H9 (cell line): ENCODE data around the gene DNAJC17. TPM values are rescaled to one million over a fixed set of nuclear protein-coding genes. Genes with fewer than 3 reads are reported as not detected.

Source experiments
- DNase-seq: peaks from one replicate; pipeline ENCODE4 v3.0.0-alpha.2; 2017
- H2AFZ ChIP-seq: one replicate; pipeline ENCODE4 v1.6.1; 2013; ENCODE audit warnings: mild to moderate bottlenecking, low read length, control low read depth, moderate library complexity
- H2AK5ac ChIP-seq: 2 replicates; pipeline ENCODE4 v1.6.1; 2013; ENCODE audit warnings: low read length, control low read depth, mixed read lengths; ENCODE audit not compliant: insufficient read length
- H2BK120ac ChIP-seq: one replicate; pipeline ENCODE4 v1.6.1; 2013; ENCODE audit warnings: low read depth, mild to moderate bottlenecking, low read length, control low read depth, inconsistent platforms; ENCODE audit not compliant: poor library complexity, severe bottlenecking
- H2BK12ac ChIP-seq: 2 replicates; pipeline ENCODE4 v1.6.1; 2013; ENCODE audit warnings: low read length, control low read depth, mixed read lengths, low read depth; ENCODE audit not compliant: insufficient read length
- H2BK15ac ChIP-seq: 2 replicates; pipeline ENCODE4 v1.6.1; 2013; ENCODE audit warnings: low read depth, low read length, control low read depth
- H2BK20ac ChIP-seq: one replicate; pipeline ENCODE4 v1.6.1; 2013; ENCODE audit warnings: low read depth, mild to moderate bottlenecking, low read length, control low read depth, inconsistent platforms; ENCODE audit not compliant: poor library complexity, severe bottlenecking
- H2BK5ac ChIP-seq: 2 replicates; pipeline ENCODE4 v1.6.1; 2013; ENCODE audit warnings: low read length, control low read depth, mixed read lengths; ENCODE audit not compliant: insufficient read length
- H3K14ac ChIP-seq: 2 replicates; pipeline ENCODE4 v1.6.1; 2013; ENCODE audit warnings: low read length, control low read depth; ENCODE audit not compliant: insufficient read depth
- H3K18ac ChIP-seq: 2 replicates; pipeline ENCODE4 v1.6.1; 2013; ENCODE audit warnings: low read depth, mild to moderate bottlenecking, mixed read lengths, low read length, control low read depth; ENCODE audit not compliant: insufficient read length
- H3K23ac ChIP-seq: 2 replicates; pipeline ENCODE4 v1.6.1; 2013; ENCODE audit warnings: low read length, control low read depth, mixed read lengths, low read depth; ENCODE audit not compliant: insufficient read length
- H3K23me2 ChIP-seq: 2 replicates; pipeline ENCODE4 v1.6.1; 2013; ENCODE audit warnings: low read depth, mild to moderate bottlenecking, mixed read lengths, low read length, control low read depth; ENCODE audit not compliant: insufficient read length, poor library complexity, severe bottlenecking
- H3K27ac ChIP-seq: 2 replicates; pipeline ENCODE4 v1.5.1; 2013; ENCODE audit warnings: low read length, control low read depth, mixed read lengths, low read depth; ENCODE audit not compliant: insufficient read length
- H3K27me3 ChIP-seq: 2 replicates; pipeline ENCODE4 v1.6.1; 2013; ENCODE audit warnings: low read length, control low read depth, inconsistent platforms; ENCODE audit not compliant: insufficient read depth
- H3K4ac ChIP-seq: 2 replicates; pipeline ENCODE4 v1.6.1; 2013; ENCODE audit warnings: low read depth, mild to moderate bottlenecking, control low read depth, inconsistent platforms, low read length, moderate library complexity
- H3K4me1 ChIP-seq: 2 replicates; pipeline ENCODE4 v1.6.1; 2013; ENCODE audit warnings: low read length, control low read depth, inconsistent platforms; ENCODE audit not compliant: insufficient read depth
- H3K4me2 ChIP-seq: 2 replicates; pipeline ENCODE4 v1.6.1; 2013; ENCODE audit warnings: low read length, control low read depth, mixed read lengths; ENCODE audit not compliant: insufficient read length, insufficient read depth
- H3K56ac ChIP-seq: 2 replicates; pipeline ENCODE4 v1.6.1; 2013; ENCODE audit warnings: low read depth, mild to moderate bottlenecking, mixed read lengths, low read length, control low read depth; ENCODE audit not compliant: insufficient read length
- H3K79me1 ChIP-seq: 2 replicates; pipeline ENCODE4 v1.6.1; 2013; ENCODE audit warnings: low read depth, mild to moderate bottlenecking, moderate library complexity, low read length, control low read depth, inconsistent platforms; ENCODE audit not compliant: insufficient read depth, poor library complexity, severe bottlenecking
- H3K79me2 ChIP-seq: 2 replicates; pipeline ENCODE4 v1.6.1; 2013; ENCODE audit warnings: low read length, control low read depth, inconsistent platforms; ENCODE audit not compliant: insufficient read depth
- H3K9ac ChIP-seq: 2 replicates; pipeline ENCODE4 v1.6.1; 2013; ENCODE audit warnings: low read length, control low read depth, mixed read lengths; ENCODE audit not compliant: insufficient read length; ENCODE audit errors: extremely low read depth
- H3K9me3 ChIP-seq: one replicate; pipeline ENCODE4 v1.6.1; 2013; ENCODE audit warnings: low read depth, low read length, inconsistent platforms; ENCODE audit not compliant: control insufficient read depth
- H3T11ph ChIP-seq: one replicate; pipeline ENCODE4 v1.6.1; 2013; ENCODE audit warnings: mild to moderate bottlenecking, low read length, control low read depth, inconsistent platforms
- H4K20me1 ChIP-seq: one replicate; pipeline ENCODE4 v1.6.1; 2013; ENCODE audit not compliant: control insufficient read depth, insufficient read length, insufficient read depth
- H4K5ac ChIP-seq: 2 replicates; pipeline ENCODE4 v1.6.1; 2013; ENCODE audit warnings: low read depth, mild to moderate bottlenecking, mixed read lengths, low read length, control low read depth; ENCODE audit not compliant: insufficient read length
- H4K8ac ChIP-seq: replicated peaks from 2 replicates; pipeline ENCODE4 v1.6.1; 2013; ENCODE audit warnings: low read length, control low read depth, mixed read lengths, low read depth; ENCODE audit not compliant: insufficient read length
- H4K91ac ChIP-seq: 2 replicates; pipeline ENCODE4 v1.6.1; 2013; ENCODE audit warnings: low read depth, mild to moderate bottlenecking, moderate library complexity, mixed read lengths, low read length, control low read depth; ENCODE audit not compliant: insufficient read length
- H3K27ac Mint-ChIP-seq, 3 experiments: 2 replicates in 2 of 3; 3 replicates in 1 of 3; pipeline ENCODE4 v1.8.0; 2020 to 2021; ENCODE audit warnings: mixed read lengths in 3 of 3, mild to moderate bottlenecking in 1 of 3, moderate library complexity in 1 of 3
- H3K27me3 Mint-ChIP-seq: 2 replicates; pipeline ENCODE4 v1.8.0; 2021; ENCODE audit warnings: low read depth, mild to moderate bottlenecking, moderate library complexity, mixed read lengths
- H3K36me3 Mint-ChIP-seq, 3 experiments: 2 replicates in 2 of 3; 3 replicates in 1 of 3; pipeline ENCODE4 v1.8.0; 2020 to 2021; ENCODE audit warnings: low read depth in 3 of 3, mixed read lengths in 3 of 3; ENCODE audit not compliant: insufficient read depth in 1 of 3
- H3K4me1 Mint-ChIP-seq, 2 experiments: 2 replicates each; pipeline ENCODE4 v1.8.0; 2020; ENCODE audit warnings: mixed read lengths in 2 of 2
- H3K4me3 Mint-ChIP-seq, 2 experiments: 2 replicates in 1 of 2; 3 replicates in 1 of 2; pipeline ENCODE4 v1.8.0; 2020 to 2021; ENCODE audit warnings: mild to moderate bottlenecking in 2 of 2, mixed read lengths in 2 of 2, moderate library complexity in 1 of 2
- H3K9me3 Mint-ChIP-seq, 2 experiments: 2 replicates in 1 of 2; 3 replicates in 1 of 2; pipeline ENCODE4 v1.8.0; 2020; ENCODE audit warnings: mild to moderate bottlenecking in 2 of 2, mixed read lengths in 2 of 2, moderate library complexity in 1 of 2
- WGBS: extraction: QIAGEN DNeasy Blood & Tissue Kit; methylation state at CpG from one replicate; pipeline ENCODE4 v1.1.7; 2013; ENCODE audit warnings: missing lambda C conversion rate, low lambda C conversion rate, mixed read lengths; ENCODE audit not compliant: insufficient read length; ENCODE audit errors: extremely low coverage; 5-methylcytosine and 5-hydroxymethylcytosine counted together
- total RNA-seq: library from RNA; stranded (reverse); gene quantifications from 2 replicates; pipeline ENCODE4 v1.2.1, GENCODE V29; 2021
- TF ChIP-seq, protein P1 (sequence below): fragments of 200-600 bp; sonication (generic); conservative IDR thresholded peaks from 3 replicates; pipeline ENCODE4 v1.8.0; 2021; ENCODE audit warnings: antibody characterized with exemption, mild to moderate bottlenecking

Gene DNAJC17
- total RNA-seq, 1 experiment from 2014 or later = 38.3 TPM

DNA sequence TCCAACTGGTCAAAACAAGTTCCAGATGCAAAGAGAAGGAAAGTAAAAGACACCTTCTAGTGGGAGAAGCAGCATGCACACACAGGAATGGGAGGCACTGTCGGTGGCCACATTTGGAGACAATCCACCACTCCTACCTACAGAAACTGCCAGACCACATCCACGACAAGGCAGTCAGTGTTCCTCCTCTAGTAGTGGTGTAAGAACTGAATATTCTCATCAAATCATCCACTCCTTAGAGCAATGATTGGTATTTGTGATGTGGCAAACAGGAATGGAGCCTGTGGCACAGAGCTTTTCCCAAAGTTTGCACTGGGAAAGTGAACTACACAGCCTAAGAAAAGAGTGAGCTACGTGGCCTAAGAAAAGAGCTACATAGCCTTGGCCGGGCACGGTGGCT, 31.5 kb upstream of the DNAJC17 start:
- Histone ChIP-seq H2BK20ac (no peak overlapping the region), H3K23me2 (peaks cover 5% of the 10 kb centered on the region), H2BK12ac (no peak overlapping the region), H3K9ac (no peak overlapping the region), H3K79me2 (no peaks in the 10 kb centered on the region), H3K4ac (no peak overlapping the region), H4K20me1 (no peaks in the 10 kb centered on the region), H2AK5ac (no peak overlapping the region), H2BK15ac (no peak overlapping the region), H3K4me1 (peaks cover 3% of the 10 kb centered on the region), H3T11ph (no peak overlapping the region), H3K79me1 (no peaks in the 10 kb centered on the region), H2BK120ac (no peak overlapping the region), H3K14ac (no peak overlapping the region), H3K27ac (no peak overlapping the region), H4K5ac (no peak overlapping the region), H3K23ac (no peak overlapping the region), H3K4me2 (no peak overlapping the region), H3K9me3 (no peaks in the 10 kb centered on the region), H3K56ac (no peak overlapping the region), H2BK5ac (no peak overlapping the region), H3K27me3 (no peaks in the 10 kb centered on the region), H4K8ac (no peak overlapping the region), H4K91ac (no peak overlapping the region), H2AFZ (no peak overlapping the region), H3K18ac (no peak overlapping the region)
- TF ChIP-seq, protein P1, sequence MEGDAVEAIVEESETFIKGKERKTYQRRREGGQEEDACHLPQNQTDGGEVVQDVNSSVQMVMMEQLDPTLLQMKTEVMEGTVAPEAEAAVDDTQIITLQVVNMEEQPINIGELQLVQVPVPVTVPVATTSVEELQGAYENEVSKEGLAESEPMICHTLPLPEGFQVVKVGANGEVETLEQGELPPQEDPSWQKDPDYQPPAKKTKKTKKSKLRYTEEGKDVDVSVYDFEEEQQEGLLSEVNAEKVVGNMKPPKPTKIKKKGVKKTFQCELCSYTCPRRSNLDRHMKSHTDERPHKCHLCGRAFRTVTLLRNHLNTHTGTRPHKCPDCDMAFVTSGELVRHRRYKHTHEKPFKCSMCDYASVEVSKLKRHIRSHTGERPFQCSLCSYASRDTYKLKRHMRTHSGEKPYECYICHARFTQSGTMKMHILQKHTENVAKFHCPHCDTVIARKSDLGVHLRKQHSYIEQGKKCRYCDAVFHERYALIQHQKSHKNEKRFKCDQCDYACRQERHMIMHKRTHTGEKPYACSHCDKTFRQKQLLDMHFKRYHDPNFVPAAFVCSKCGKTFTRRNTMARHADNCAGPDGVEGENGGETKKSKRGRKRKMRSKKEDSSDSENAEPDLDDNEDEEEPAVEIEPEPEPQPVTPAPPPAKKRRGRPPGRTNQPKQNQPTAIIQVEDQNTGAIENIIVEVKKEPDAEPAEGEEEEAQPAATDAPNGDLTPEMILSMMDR = no peak
- Mint-ChIP-seq H3K27ac (peak overlapping the region in 1 of 3 experiments; percentile 80; a peak in 1 of 7 replicates), H3K9me3 (no peaks in the 10 kb centered on the region), H3K4me1 (peaks cover 6 to 7% of the 10 kb centered on the region in 2 experiments; a peak in 3 of 4 replicates), H3K36me3 (no peaks in the 10 kb centered on the region), H3K27me3 (peaks cover 4% of the 10 kb centered on the region), H3K4me3 (no peak overlapping the region)
- no CpG with 5 or more reads among the region's 5 CpGs for WGBS
- DNase-seq = no peak
